K562 (cell line): ENCODE results near the gene THAP11. TPM values are rescaled to one million over a fixed set of nuclear protein-coding genes. Genes with fewer than 3 reads are reported as not detected.

Source experiments
- ATF1 ChIP-seq, 2 experiments: fragments of 450-650 bp in 1 of 2; IDR thresholded peaks; 2 replicates each; pipeline ENCODE4 v1.6.1; 2016; ENCODE audit warnings: missing compliant biosample characterization in 1 of 2, missing genetic modification characterization in 1 of 2
- CTBP1 ChIP-seq: fragments of 450-650 bp; IDR thresholded peaks from 2 replicates; pipeline ENCODE4 v1.6.1; 2016; ENCODE audit warnings: borderline replicate concordance
- HMG20B ChIP-seq: fragments of 250-450 bp; sonication (Bioruptor Pico); IDR thresholded peaks from 2 replicates; pipeline ENCODE4 v1.5.0; 2021; ENCODE audit warnings: mild to moderate bottlenecking
- MTF1 ChIP-seq: fragments of 250-450 bp; sonication (Bioruptor Pico); IDR thresholded peaks from 2 replicates; pipeline ENCODE4 v1.9.0; 2021; ENCODE audit warnings: moderate library complexity, mild to moderate bottlenecking, inconsistent platforms, borderline replicate concordance
- NCOA2 ChIP-seq, 2 experiments: fragments of 450-650 bp; IDR thresholded peaks; 2 replicates each; pipeline ENCODE4 v1.6.1; 2018; ENCODE audit warnings: mild to moderate bottlenecking in 2 of 2, moderate library complexity in 1 of 2; ENCODE audit not compliant: partially characterized antibody in 2 of 2
- NCOA6 ChIP-seq: fragments of 450-650 bp; IDR thresholded peaks from 2 replicates; pipeline ENCODE4 v1.6.1; 2017; ENCODE audit warnings: mild to moderate bottlenecking
- PCBP2 ChIP-seq: fragments of 200-400 bp; formaldehyde crosslinking; IDR thresholded peaks from 2 replicates; pipeline ENCODE4 v1.6.1; 2018; ENCODE audit warnings: low read length, low read depth, mild to moderate bottlenecking, moderate library complexity; ENCODE audit not compliant: poor library complexity, severe bottlenecking
- PRMT5 ChIP-seq: sonication (generic); formaldehyde crosslinking; IDR thresholded peaks from 2 replicates; pipeline ENCODE4 v1.5.0; 2020; ENCODE audit warnings: missing genetic modification reagents
- SP2 ChIP-seq: IDR thresholded peaks from 2 replicates; pipeline ENCODE4 v1.6.1; 2011; ENCODE audit warnings: mild to moderate bottlenecking, low read depth, low read length, moderate library complexity; ENCODE audit not compliant: poor library complexity, severe bottlenecking; ENCODE audit errors: extremely low read depth
- ZNF165 ChIP-seq: fragments of 250-450 bp; sonication (Bioruptor Pico); IDR thresholded peaks from 2 replicates; pipeline ENCODE4 v1.4.0; 2020; ENCODE audit warnings: borderline replicate concordance
- ZNF561 ChIP-seq: fragments of 450-650 bp; formaldehyde crosslinking; conservative IDR thresholded peaks from 2 replicates; pipeline ENCODE4 v1.4.0; 2020; ENCODE audit warnings: mild to moderate bottlenecking, moderate library complexity
- polyA plus RNA-seq, 8 experiments: library from polyadenylated mRNA; depleted of rRNA in 4 of 8; stranded (reverse) in 5 of 8; unstranded in 3 of 8; fragments of >200 nt; fragmentation: Nextera tagmentation in 2 of 8; fragmentation: Illumina TruSeq in 1 of 8; extraction: Ambion mirVana in 2 of 8; extraction: Trizol in 1 of 8; gene quantifications; 2 replicates each; pipeline versions ENCODE4 v1.2.1 to v1.2.3, GENCODE V29; 2011 to 2014; ENCODE audit warnings: inconsistent platforms in 1 of 8, missing spikeins in 1 of 8
- total RNA-seq, 7 experiments: library from RNA; depleted of rRNA in 6 of 7; stranded (reverse); fragments of >200 nt in 6 of 7; fragmentation: Illumina TruSeq in 2 of 7; extraction: Trizol in 2 of 7; gene quantifications; 2 replicates each; pipeline versions ENCODE4 v1.2.1 to v1.2.3, GENCODE V29; 2011 to 2021; ENCODE audit warnings: low replicate concordance in 1 of 7
- TF ChIP-seq, protein P1 (sequence below): fragments of 450-650 bp; IDR thresholded peaks from 2 replicates; pipeline ENCODE4 v1.6.1; 2016; ENCODE audit warnings: low read depth
- TF ChIP-seq, protein P2 (sequence below): fragments of 450-650 bp; IDR thresholded peaks from 2 replicates; pipeline ENCODE4 v1.6.1; 2016; ENCODE audit warnings: antibody characterized with exemption
- TF ChIP-seq, protein P3 (sequence below): sonication (generic); formaldehyde crosslinking; IDR thresholded peaks from 2 replicates; pipeline ENCODE4 v1.8.0; 2023; ENCODE audit warnings: mild to moderate bottlenecking, missing genetic modification reagents

Gene THAP11
- total and polyA plus RNA-seq, 9 of the 15 experiments (the other 6 are each of a cell fraction or from before 2014, with no cell fraction given) = 2.4 to 31.6 (median 21.4) TPM

DNA sequence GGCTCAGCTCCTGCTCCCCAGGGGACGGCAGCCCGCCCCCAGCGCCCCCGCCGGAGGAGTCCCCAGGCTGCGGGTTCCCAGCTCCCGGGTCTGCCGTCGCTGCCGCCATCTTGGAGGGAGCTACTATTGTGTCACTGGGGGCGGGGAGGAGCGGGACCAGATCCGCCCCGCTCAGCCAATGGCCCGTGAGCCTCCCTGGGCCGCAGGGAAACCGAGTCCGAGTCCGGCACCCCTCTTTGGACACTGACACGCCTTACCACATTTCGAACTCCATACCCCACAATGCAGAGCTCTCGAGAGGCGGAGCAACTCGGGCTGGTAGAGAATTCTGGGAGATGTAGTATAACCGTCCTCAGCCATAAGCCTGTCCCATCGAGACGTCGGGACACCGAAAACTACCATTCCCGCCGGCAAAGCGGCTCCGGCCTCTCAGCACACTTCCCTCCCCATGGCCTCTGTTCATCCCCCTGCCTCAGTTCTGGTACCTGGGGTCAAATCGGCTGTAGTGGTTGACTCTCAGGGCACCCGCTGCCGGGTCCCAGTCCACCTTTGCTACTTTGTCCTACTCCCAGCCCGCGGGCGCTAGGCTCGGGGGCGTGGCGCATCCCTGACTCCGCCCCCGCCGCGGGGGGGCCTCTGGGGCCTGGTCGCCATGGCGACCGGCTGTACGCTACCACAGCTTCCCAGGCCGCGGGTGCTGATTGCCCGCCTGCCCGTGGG is 35.5 kb upstream of the THAP11 start, which contains the start of the genes RANBP10 and TSNAXIP1 (continued):
- TF ChIP-seq, protein P1, sequence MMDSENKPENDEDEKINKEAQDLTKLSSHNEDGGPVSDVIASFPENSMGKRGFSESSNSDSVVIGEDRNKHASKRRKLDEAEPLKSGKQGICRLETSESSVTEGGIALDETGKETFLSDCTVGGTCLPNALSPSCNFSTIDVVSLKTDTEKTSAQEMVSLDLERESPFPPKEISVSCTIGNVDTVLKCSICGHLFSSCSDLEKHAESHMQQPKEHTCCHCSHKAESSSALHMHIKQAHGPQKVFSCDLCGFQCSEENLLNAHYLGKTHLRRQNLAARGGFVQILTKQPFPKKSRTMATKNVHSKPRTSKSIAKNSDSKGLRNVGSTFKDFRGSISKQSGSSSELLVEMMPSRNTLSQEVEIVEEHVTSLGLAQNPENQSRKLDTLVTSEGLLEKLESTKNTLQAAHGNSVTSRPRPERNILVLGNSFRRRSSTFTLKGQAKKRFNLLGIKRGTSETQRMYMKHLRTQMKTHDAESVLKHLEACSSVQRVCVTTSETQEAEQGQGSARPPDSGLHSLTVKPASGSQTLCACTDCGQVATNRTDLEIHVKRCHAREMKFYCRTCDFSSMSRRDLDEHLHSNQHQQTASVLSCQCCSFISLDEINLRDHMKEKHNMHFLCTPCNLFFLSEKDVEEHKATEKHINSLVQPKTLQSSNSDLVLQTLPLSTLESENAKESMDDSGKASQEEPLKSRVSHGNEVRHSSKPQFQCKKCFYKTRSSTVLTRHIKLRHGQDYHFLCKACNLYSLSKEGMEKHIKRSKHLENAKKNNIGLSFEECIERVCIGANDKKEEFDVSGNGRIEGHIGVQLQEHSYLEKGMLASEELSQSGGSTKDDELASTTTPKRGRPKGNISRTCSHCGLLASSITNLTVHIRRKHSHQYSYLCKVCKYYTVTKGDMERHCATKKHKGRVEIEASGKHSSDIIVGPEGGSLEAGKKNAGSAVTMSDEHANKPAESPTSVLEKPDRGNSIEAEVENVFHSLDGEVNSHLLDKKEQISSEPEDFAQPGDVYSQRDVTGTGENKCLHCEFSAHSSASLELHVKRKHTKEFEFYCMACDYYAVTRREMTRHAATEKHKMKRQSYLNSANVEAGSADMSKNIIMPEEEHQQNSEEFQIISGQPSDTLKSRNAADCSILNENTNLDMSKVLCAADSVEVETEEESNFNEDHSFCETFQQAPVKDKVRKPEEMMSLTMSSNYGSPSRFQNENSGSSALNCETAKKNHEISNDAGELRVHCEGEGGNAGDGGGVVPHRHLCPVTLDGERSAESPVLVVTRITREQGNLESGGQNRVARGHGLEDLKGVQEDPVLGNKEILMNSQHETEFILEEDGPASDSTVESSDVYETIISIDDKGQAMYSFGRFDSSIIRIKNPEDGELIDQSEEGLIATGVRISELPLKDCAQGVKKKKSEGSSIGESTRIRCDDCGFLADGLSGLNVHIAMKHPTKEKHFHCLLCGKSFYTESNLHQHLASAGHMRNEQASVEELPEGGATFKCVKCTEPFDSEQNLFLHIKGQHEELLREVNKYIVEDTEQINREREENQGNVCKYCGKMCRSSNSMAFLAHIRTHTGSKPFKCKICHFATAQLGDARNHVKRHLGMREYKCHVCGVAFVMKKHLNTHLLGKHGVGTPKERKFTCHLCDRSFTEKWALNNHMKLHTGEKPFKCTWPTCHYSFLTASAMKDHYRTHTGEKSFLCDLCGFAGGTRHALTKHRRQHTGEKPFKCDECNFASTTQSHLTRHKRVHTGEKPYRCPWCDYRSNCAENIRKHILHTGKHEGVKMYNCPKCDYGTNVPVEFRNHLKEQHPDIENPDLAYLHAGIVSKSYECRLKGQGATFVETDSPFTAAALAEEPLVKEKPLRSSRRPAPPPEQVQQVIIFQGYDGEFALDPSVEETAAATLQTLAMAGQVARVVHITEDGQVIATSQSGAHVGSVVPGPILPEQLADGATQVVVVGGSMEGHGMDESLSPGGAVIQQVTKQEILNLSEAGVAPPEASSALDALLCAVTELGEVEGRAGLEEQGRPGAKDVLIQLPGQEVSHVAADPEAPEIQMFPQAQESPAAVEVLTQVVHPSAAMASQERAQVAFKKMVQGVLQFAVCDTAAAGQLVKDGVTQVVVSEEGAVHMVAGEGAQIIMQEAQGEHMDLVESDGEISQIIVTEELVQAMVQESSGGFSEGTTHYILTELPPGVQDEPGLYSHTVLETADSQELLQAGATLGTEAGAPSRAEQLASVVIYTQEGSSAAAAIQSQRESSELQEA = no peak
- TF ChIP-seq ATF1 (CRISPR knock-in tag; IDR thresholded peaks at IDR 0.05) (no peak), ATF1 (tag; IDR thresholded peaks at IDR 0.05) (peak; percentile 89), MTF1 (CRISPR knock-in tag) (no peak), CTBP1 (no peak; the same call in 1 of the 2 replicates), ZNF165 (CRISPR knock-in tag) (0 out of 2 replicates have a peak, but pooled peaks have one; percentile 14), SP2 (no peak), PRMT5 (CRISPR knock-in tag) (no peak), HMG20B (CRISPR knock-in tag) (no peak), NCOA6 (no peak), NCOA2 (IDR thresholded peaks at IDR 0.05; ENCODE audit: partially characterized antibody in 2 of 2) (no peak), ZNF561 (peak; percentile 60; the same call in 1 of the 2 replicates), PCBP2 (no peak)
- TF ChIP-seq, protein P2, sequence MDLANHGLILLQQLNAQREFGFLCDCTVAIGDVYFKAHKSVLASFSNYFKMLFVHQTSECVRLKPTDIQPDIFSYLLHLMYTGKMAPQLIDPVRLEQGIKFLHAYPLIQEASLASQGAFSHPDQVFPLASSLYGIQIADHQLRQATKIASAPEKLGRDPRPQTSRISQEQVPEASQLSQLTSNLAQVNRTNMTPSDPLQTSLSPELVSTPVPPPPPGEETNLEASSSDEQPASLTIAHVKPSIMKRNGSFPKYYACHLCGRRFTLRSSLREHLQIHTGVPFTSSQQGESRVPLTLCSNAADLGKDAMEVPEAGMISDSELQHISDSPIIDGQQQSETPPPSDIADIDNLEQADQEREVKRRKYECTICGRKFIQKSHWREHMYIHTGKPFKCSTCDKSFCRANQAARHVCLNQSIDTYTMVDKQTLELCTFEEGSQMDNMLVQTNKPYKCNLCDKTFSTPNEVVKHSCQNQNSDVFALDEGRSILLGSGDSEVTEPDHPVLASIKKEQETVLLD = no peak
- TF ChIP-seq, protein P3, sequence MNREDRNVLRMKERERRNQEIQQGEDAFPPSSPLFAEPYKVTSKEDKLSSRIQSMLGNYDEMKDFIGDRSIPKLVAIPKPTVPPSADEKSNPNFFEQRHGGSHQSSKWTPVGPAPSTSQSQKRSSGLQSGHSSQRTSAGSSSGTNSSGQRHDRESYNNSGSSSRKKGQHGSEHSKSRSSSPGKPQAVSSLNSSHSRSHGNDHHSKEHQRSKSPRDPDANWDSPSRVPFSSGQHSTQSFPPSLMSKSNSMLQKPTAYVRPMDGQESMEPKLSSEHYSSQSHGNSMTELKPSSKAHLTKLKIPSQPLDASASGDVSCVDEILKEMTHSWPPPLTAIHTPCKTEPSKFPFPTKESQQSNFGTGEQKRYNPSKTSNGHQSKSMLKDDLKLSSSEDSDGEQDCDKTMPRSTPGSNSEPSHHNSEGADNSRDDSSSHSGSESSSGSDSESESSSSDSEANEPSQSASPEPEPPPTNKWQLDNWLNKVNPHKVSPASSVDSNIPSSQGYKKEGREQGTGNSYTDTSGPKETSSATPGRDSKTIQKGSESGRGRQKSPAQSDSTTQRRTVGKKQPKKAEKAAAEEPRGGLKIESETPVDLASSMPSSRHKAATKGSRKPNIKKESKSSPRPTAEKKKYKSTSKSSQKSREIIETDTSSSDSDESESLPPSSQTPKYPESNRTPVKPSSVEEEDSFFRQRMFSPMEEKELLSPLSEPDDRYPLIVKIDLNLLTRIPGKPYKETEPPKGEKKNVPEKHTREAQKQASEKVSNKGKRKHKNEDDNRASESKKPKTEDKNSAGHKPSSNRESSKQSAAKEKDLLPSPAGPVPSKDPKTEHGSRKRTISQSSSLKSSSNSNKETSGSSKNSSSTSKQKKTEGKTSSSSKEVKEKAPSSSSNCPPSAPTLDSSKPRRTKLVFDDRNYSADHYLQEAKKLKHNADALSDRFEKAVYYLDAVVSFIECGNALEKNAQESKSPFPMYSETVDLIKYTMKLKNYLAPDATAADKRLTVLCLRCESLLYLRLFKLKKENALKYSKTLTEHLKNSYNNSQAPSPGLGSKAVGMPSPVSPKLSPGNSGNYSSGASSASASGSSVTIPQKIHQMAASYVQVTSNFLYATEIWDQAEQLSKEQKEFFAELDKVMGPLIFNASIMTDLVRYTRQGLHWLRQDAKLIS = no peak
